Uterus (tissue), 2 donors: ENCODE measurements around the gene STAC3.

Source experiments
- POLR2A ChIP-seq, 2 donors: fragments of 450-650 bp; IDR thresholded peaks; one replicate each; pipeline ENCODE4 v1.6.1; 2016; ENCODE audit warnings: antibody characterized with exemption in 2 of 2, mild to moderate bottlenecking in 1 of 2, moderate library complexity in 1 of 2
- TF ChIP-seq, protein P1 (sequence below), 4 experiments: fragments of 200-600 bp in 2 of 4; fragments of 450-650 bp in 2 of 4; sonication (generic) in 2 of 4; IDR thresholded peaks; one replicate each; pipeline ENCODE4 v1.5.1; 2016 to 2019; ENCODE audit warnings: antibody characterized with exemption in 4 of 4, mild to moderate bottlenecking in 2 of 4, moderate library complexity in 1 of 4

DNA sequence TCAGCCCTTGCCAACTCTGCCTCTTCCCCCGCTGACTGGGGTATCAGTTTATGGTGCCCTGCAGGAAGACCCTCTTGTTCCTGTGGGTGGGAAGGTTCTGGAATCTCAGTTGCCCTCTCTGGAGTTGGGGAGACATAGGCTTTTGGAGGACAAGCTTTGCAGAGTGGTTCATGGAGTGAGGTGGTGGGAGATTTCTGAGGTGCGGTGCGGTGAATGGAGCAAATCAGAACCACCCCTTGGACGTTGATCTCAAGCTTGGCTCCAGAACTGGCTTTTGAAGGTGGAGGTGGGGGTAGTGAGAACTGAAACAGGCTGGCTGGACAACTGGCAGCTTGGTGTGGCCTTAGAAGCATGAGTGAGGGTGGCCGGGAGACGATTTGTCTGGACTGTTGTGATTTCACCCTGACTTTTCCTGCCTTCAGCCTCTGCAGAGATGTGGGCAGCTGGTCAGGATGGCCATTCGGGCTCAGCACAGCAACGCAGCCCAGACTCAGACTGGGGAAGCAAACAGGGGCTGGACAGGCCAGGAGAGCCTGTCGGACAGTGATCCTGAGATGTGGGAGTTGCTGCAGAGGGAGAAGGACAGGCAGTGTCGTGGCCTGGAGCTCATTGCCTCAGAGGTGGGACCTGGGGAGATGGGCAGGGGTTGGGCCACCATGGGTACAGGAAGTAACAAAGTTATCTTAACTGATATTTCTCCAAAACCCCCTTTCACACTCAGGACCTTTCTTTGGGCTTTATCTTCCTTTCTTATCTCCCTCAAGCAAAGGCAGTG is 20.4 kb downstream of the STAC3 start:
- TF ChIP-seq POLR2A (IDR thresholded peaks at IDR 0.05): no peak
- TF ChIP-seq, protein P1, sequence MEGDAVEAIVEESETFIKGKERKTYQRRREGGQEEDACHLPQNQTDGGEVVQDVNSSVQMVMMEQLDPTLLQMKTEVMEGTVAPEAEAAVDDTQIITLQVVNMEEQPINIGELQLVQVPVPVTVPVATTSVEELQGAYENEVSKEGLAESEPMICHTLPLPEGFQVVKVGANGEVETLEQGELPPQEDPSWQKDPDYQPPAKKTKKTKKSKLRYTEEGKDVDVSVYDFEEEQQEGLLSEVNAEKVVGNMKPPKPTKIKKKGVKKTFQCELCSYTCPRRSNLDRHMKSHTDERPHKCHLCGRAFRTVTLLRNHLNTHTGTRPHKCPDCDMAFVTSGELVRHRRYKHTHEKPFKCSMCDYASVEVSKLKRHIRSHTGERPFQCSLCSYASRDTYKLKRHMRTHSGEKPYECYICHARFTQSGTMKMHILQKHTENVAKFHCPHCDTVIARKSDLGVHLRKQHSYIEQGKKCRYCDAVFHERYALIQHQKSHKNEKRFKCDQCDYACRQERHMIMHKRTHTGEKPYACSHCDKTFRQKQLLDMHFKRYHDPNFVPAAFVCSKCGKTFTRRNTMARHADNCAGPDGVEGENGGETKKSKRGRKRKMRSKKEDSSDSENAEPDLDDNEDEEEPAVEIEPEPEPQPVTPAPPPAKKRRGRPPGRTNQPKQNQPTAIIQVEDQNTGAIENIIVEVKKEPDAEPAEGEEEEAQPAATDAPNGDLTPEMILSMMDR (IDR thresholded peaks at IDR 0.05): no peak
